Esophagus squamous epithelium (tissue), 5 donors: Measurements from ENCODE around the gene BABAM2. TPM values are rescaled to one million over a fixed set of nuclear protein-coding genes. Genes with fewer than 3 reads are reported as not detected.
"Not testable (repeated sequence)": the region's sequence is repeated elsewhere in the genome, so short reads cannot be mapped to it uniquely, and the experiment has no call there.

Experiments used
- DNase-seq: peaks from one replicate; lab custom pipeline; 2025; lab: John Stamatoyannopoulos, UW
- H3K27ac ChIP-seq, 4 donors: fragments of 200-600 bp; sonication (generic); one replicate each; pipeline ENCODE4 v1.5.1; 2016 to 2019; ENCODE audit warnings: mild to moderate bottlenecking in 1 of 4
- H3K27me3 ChIP-seq, 4 donors: fragments of 200-600 bp; sonication (generic); 1 replicate in 3 of 4; 2 replicates in 1 of 4; pipeline versions ENCODE4 v1.5.1 to v1.6.0; 2017 to 2021; ENCODE audit warnings: antibody characterized with exemption in 1 of 4
- H3K36me3 ChIP-seq, 3 donors: fragments of 200-600 bp; sonication (generic); one replicate each; pipeline ENCODE4 v1.5.1; 2016 to 2019
- H3K4me1 ChIP-seq, 3 donors: fragments of 200-600 bp; sonication (generic); one replicate each; pipeline ENCODE4 v1.5.1; 2017 to 2019
- H3K4me3 ChIP-seq, 4 donors: fragments of 200-600 bp; sonication (generic); 1 replicate in 3 of 4; 2 replicates in 1 of 4; pipeline ENCODE4 v1.5.1; 2016 to 2019; ENCODE audit warnings: mild to moderate bottlenecking in 2 of 4, moderate library complexity in 1 of 4
- H3K9me3 ChIP-seq, 3 donors: fragments of 200-600 bp; sonication (generic); one replicate each; pipeline ENCODE4 v1.5.1; 2016 to 2019
- POLR2A ChIP-seq, 4 donors: fragments of 450-650 bp; IDR thresholded peaks; one replicate each; pipeline ENCODE4 v1.6.1; 2017; ENCODE audit warnings: antibody characterized with exemption in 4 of 4, mild to moderate bottlenecking in 4 of 4, moderate library complexity in 3 of 4
- WGBS, 2 donors: methylation state at CpG; one replicate each; pipeline ENCODE4 v1.1.5; 2018; 5-methylcytosine and 5-hydroxymethylcytosine counted together
- intact Hi-C: fragments of 100-400 bp; cut with DNase I; formaldehyde crosslinking; loops from one replicate; pipeline ENCODE4 v1.15.0; 2022
- total RNA-seq, 4 donors: library from RNA; depleted of rRNA; stranded (reverse); fragments of >200 nt; gene quantifications; one replicate each; pipeline ENCODE4 v1.1.0, GENCODE V29; 2016
- TF ChIP-seq, protein P1 (sequence below), 6 experiments: fragments of 450-650 bp in 4 of 6; fragments of 200-600 bp in 2 of 6; sonication (generic) in 2 of 6; IDR thresholded peaks; one replicate each; pipeline ENCODE4 v1.5.1; 2016 to 2019; ENCODE audit warnings: antibody characterized with exemption in 6 of 6, mild to moderate bottlenecking in 4 of 6, moderate library complexity in 4 of 6
- donor health status: DM: yes; HTN: yes; CAD: no.

The BABAM2 gene
- total RNA-seq, 4 donors from 2014 or later, result 16.6 to 28.3 (median 24.3) TPM

DNA sequence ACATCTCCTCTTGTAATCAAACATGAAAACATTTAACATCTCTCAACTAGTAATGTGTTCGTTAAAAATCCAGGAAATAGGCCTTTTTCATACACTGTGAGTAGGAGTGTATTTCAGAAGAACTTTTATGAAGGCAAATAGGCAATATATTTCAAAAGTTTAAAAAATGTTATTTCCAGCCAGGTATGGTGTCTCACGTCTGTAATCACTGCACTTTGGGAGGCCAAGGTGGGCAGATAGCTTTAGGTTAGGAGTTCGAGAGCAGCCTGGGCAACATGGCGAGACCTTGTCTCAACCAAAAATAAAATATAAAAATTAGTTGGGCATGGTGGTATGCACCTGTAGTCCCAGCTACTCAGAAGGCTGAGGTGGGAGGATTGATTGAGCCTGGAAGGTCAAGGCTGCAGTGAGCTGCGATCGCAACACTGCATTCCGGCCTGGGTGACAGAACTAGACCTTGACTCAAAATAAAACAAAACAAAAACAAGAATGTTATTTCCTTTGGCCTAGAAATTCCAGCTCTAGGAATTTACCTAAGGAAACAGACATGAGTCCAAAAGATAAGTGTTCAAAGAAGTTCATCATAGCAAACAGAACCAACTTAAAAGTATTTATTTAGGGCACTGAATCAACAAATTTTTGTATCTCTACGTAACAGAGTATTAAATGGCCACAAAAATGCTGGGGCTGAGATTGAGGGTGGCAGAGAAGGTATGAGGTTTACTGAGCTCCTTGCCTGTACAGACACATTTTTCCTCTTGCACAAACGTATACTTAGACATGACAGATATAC is 15.2 kb upstream of the BABAM2 start:
- Histone ChIP-seq H3K27ac (no peak overlapping the region), H3K9me3 (peaks cover 0 to 5% (median 0%) of the 10 kb centered on the region in 3 donors), H3K4me3 (no peak overlapping the region), H3K36me3 (no peaks in the 10 kb centered on the region), H3K27me3 (no peaks in the 10 kb centered on the region), H3K4me1 (peaks cover 0 to 12% (median 0%) of the 10 kb centered on the region in 3 donors)
- DNase-seq, result no peak
- intact Hi-C loops, result no loop called here
- TF ChIP-seq POLR2A (IDR thresholded peaks at IDR 0.05), result no peak
- TF ChIP-seq, protein P1, sequence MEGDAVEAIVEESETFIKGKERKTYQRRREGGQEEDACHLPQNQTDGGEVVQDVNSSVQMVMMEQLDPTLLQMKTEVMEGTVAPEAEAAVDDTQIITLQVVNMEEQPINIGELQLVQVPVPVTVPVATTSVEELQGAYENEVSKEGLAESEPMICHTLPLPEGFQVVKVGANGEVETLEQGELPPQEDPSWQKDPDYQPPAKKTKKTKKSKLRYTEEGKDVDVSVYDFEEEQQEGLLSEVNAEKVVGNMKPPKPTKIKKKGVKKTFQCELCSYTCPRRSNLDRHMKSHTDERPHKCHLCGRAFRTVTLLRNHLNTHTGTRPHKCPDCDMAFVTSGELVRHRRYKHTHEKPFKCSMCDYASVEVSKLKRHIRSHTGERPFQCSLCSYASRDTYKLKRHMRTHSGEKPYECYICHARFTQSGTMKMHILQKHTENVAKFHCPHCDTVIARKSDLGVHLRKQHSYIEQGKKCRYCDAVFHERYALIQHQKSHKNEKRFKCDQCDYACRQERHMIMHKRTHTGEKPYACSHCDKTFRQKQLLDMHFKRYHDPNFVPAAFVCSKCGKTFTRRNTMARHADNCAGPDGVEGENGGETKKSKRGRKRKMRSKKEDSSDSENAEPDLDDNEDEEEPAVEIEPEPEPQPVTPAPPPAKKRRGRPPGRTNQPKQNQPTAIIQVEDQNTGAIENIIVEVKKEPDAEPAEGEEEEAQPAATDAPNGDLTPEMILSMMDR (IDR thresholded peaks at IDR 0.05), result no peak
- 83 to 86% methylated on average over 9 of the region's 9 CpGs for WGBS, 2 donors

DNA sequence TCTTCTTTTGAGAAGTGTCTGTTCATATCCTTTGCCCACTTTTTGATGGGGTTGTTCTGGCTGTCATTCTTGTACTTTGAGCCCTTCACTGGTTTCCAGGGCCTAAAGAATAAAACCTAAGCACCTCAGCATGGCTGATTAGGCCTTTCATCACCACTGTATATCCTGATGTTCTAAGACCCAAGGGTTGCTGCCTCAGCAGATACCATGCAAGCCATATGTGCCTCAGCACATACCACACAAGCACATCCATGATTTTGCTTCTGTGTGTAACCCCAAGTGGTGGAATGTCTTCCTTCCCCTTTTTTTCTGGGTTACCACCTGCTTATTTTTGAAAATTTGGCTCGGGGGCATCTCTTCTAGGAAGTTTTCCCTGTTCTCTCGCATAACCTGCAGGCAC is 11.7 kb upstream of the BABAM2 start:
- WGBS, 2 donors, result 61 to 78% methylated on average over 2 of the region's 2 CpGs
- intact Hi-C loops, result no loop called here

DNA sequence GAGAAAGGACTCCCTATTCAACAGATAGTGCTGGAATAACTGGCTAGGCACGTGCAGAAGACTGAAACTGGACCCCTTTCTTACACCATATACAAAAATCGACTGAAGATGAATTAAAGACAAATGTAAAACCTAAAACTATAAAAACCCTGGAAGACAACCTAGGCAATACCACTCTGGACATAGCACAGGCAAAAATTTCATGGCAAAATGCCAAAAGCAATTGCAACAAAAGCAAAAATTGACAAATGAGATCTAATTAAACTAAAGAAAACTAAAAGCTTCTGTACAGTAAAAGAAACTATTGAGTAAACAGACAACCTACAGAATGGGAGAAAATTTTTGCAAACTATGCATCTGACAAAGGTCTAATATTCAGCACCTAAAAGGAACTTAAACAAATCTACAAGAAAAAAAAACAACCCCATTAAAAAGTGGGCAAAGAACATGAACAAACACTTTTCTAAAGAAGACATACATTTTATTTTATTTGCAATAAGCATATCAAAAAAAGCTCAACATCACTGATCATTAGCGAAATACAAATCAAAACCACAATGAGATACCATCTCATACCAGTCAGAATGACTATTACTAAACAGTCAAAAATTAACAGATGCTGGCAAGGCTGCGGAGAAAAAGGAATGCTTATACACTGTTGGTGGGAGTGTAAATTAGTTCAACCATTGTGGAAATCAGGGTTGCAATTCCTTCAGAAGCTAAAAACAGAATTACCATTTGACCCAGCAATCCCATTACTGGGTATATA is 8.5 kb upstream of the BABAM2 start:
- H3K4me3 ChIP-seq, H3K27ac ChIP-seq, H3K36me3 ChIP-seq, DNase-seq, H3K9me3 ChIP-seq, H3K27me3 ChIP-seq, H3K4me1 ChIP-seq, intact Hi-C loops: not testable (repeated sequence)
- 88 to 93% methylated on average over 4 of the region's 4 CpGs for WGBS, 2 donors

More for the DNA sequence above, 11.7 kb upstream of the BABAM2 start:
- no peak overlapping the region for H3K4me3 ChIP-seq
- no peaks in the 10 kb centered on the region for H3K4me1 ChIP-seq
- no peak for DNase-seq
- TF ChIP-seq POLR2A (IDR thresholded peaks at IDR 0.05), result no peak
- TF ChIP-seq, protein P1 (IDR thresholded peaks at IDR 0.05), result no peak
- H3K27me3 ChIP-seq, result no peaks in the 10 kb centered on the region
- H3K36me3 ChIP-seq, result no peaks in the 10 kb centered on the region
- H3K9me3 ChIP-seq, result peaks cover 0 to 5% (median 0%) of the 10 kb centered on the region in 3 donors
- H3K27ac ChIP-seq, result no peak overlapping the region

DNA sequence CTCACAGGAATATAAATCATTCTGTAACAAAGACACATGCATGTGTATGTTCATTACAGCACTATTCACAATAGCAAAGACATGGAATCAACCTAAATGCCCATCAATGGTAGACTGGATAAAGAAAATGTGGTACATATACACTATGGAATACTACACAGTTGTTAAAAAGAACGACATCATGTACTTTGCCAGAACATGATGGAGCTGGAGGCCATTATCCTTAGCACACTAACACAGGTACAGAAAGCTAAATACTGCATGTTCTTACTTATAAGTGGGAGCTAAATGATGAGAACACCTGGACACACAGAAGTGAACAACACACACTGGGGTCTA is 8.0 kb upstream of the BABAM2 start:
- H3K27ac ChIP-seq, H3K9me3 ChIP-seq, H3K4me3 ChIP-seq, H3K27me3 ChIP-seq, H3K36me3 ChIP-seq, DNase-seq, intact Hi-C loops, H3K4me1 ChIP-seq: not testable (repeated sequence)
- WGBS, 2 donors, result 82 to 100% methylated on average over 1 of the region's 1 CpG

DNA sequence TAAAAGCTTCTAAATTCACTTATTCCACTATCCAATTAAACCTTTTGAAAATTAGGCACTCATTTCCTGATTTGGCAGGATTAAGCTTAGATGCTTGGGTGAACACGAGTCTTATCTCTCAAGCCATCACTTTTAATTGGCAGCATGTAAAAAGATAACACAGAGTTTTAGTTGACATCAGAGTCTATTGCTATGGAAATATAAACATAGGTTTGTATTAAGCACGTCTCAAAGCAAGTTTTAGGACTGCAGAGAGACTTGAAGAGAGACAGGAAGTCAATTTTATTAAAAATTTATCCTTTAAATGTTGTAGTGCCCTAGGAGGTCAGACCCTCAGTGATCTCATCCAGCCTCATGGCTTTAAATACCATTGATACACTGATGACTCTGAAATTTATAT is 5.9 kb upstream of the BABAM2 start:
- intact Hi-C loops, result no loop called here
- Histone ChIP-seq H3K27me3 (no peaks in the 10 kb centered on the region), H3K9me3 (no peaks in the 10 kb centered on the region), H3K4me3 (no peak overlapping the region), H3K4me1 (peaks cover 2 to 15% (median 12%) of the 10 kb centered on the region in 3 donors), H3K27ac (no peak overlapping the region), H3K36me3 (no peaks in the 10 kb centered on the region)
- TF ChIP-seq, protein P1 (IDR thresholded peaks at IDR 0.05), result no peak
- 18 to 54% methylated on average over 2 of the region's 2 CpGs for WGBS, 2 donors
- DNase-seq, result no peak

DNA sequence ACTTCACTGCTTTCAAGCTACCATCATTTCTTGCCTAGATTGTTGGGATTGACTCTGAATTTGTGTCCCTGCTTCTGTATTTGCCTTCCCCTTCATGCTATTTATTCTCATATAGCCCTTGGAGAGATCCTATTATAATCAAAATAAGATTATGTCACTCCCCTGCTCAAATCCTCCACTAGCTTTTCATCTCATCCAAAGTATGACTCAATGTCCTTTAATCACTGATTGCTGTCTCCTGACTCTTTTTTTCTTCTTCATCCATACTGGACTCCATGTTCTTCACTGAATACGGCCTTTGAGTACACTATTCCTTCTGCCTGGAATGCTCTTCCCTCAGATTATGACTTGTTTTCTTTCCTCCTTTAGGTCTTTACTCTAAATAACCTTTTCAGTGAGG is 5.3 kb upstream of the BABAM2 start:
- H3K36me3 ChIP-seq, result no peaks in the 10 kb centered on the region
- no peak overlapping the region for H3K27ac ChIP-seq
- no peaks in the 10 kb centered on the region for H3K9me3 ChIP-seq
- intact Hi-C loops, result no loop called here
- no peak for TF ChIP-seq POLR2A (IDR thresholded peaks at IDR 0.05)
- TF ChIP-seq, protein P1 (IDR thresholded peaks at IDR 0.05), result no peak
- peaks cover 7 to 18% (median 13%) of the 10 kb centered on the region in 3 donors for H3K4me1 ChIP-seq
- H3K27me3 ChIP-seq, result no peaks in the 10 kb centered on the region
- WGBS, 2 donors, result 79 to 80% methylated on average over 1 of the region's 1 CpG
- H3K4me3 ChIP-seq, result no peak overlapping the region
- no peak for DNase-seq
